Caco-2 (cell line): Measurements from ENCODE around the gene ST8SIA1. TPM values are rescaled to one million over a fixed set of nuclear protein-coding genes. Genes with fewer than 3 reads are reported as not detected.

Experiments used
- BruUV-seq: library from RNA; stranded (reverse); fragments of 400-500 nt; replicated peaks from 2 replicates; lab custom pipeline; 2021; lab: Mats Ljungman, UMichigan
- CTCF ChIA-PET: fragments of 300-600 bp; sonication (Branson Sonifier 250); formaldehyde crosslinking; loops from one replicate; lab custom pipeline; 2022; ENCODE audit warnings: antibody characterized with exemption; lab: Charles Lee
- POLR2A ChIA-PET: fragments of 300-600 bp; sonication (Branson Sonifier 250); formaldehyde crosslinking; loops from one replicate; lab custom pipeline; 2022; ENCODE audit warnings: antibody characterized with exemption; lab: Charles Lee
- DNase-seq, 2 experiments: peaks; one replicate each; pipeline versions ENCODE4 v3.0.0 to v3.0.0-alpha.2; 2020 to 2022
- H3K27me3 ChIP-seq: replicated peaks from 2 replicates; pipeline ENCODE4 v1.6.0; 2011; ENCODE audit warnings: low read length; ENCODE audit not compliant: control insufficient read depth, insufficient read depth
- H3K36me3 ChIP-seq: 2 replicates; pipeline ENCODE4 v1.5.1; 2011; ENCODE audit warnings: low read length; ENCODE audit not compliant: control insufficient read depth, insufficient read depth
- H3K4me1 ChIP-seq: fragments of 250-450 bp; sonication (Bioruptor Pico); 2 replicates; pipeline ENCODE4 v1.5.1; 2020; ENCODE audit warnings: mild to moderate bottlenecking
- H3K4me3 ChIP-seq: 2 replicates; pipeline ENCODE4 v1.5.1; 2011; ENCODE audit warnings: low read depth, mild to moderate bottlenecking, control low read depth, low read length
- H3K9me3 ChIP-seq: fragments of 250-450 bp; sonication (Bioruptor Pico); 2 replicates; pipeline ENCODE4 v1.5.1; 2020; ENCODE audit warnings: mild to moderate bottlenecking, moderate library complexity
- H3K27ac Mint-ChIP-seq: one replicate; pipeline ENCODE4 v1.8.0; 2022; ENCODE audit warnings: mixed read lengths; ENCODE audit not compliant: unreplicated experiment
- H3K27me3 Mint-ChIP-seq: one replicate; pipeline ENCODE4 v1.8.0; 2022; ENCODE audit warnings: mixed read lengths; ENCODE audit not compliant: insufficient read depth, unreplicated experiment
- H3K36me3 Mint-ChIP-seq: one replicate; pipeline ENCODE4 v1.8.0; 2022; ENCODE audit warnings: mild to moderate bottlenecking, mixed read lengths; ENCODE audit not compliant: insufficient read depth, unreplicated experiment
- H3K4me1 Mint-ChIP-seq: one replicate; pipeline ENCODE4 v1.8.0; 2022; ENCODE audit warnings: low read depth, mixed read lengths; ENCODE audit not compliant: unreplicated experiment
- H3K4me3 Mint-ChIP-seq: one replicate; pipeline ENCODE4 v1.8.0; 2022; ENCODE audit warnings: mild to moderate bottlenecking, moderate library complexity, mixed read lengths; ENCODE audit not compliant: unreplicated experiment
- H3K9me3 Mint-ChIP-seq: one replicate; pipeline ENCODE4 v1.8.0; 2022; ENCODE audit warnings: mixed read lengths; ENCODE audit not compliant: unreplicated experiment
- intact Hi-C: fragments of 100-400 bp; cut with micrococcal nuclease; formaldehyde crosslinking; loops from one replicate; pipeline ENCODE4 v1.10.0; 2022; ENCODE audit not compliant: unreplicated experiment
- total RNA-seq: library from RNA; stranded (reverse); gene quantifications from 2 replicates; pipeline ENCODE4 v1.2.3, GENCODE V29; 2022
- TF ChIP-seq, protein P1 (sequence below), 2 experiments: fragments of 200-600 bp in 1 of 2; IDR thresholded peaks; 1 replicate in 1 of 2; 2 replicates in 1 of 2; pipeline versions ENCODE4 v1.5.1 to v1.8.0; 2011 to 2022; ENCODE audit warnings: antibody characterized with exemption in 1 of 2, control low read depth in 1 of 2, inconsistent platforms in 1 of 2, low read depth in 1 of 2, low read length in 1 of 2, mild to moderate bottlenecking in 1 of 2, moderate library complexity in 1 of 2; ENCODE audit not compliant: insufficient read depth in 1 of 2, severe bottlenecking in 1 of 2, unreplicated experiment in 1 of 2

ST8SIA1 gene
- total RNA-seq, 1 experiment from 2014 or later, result not detected

DNA sequence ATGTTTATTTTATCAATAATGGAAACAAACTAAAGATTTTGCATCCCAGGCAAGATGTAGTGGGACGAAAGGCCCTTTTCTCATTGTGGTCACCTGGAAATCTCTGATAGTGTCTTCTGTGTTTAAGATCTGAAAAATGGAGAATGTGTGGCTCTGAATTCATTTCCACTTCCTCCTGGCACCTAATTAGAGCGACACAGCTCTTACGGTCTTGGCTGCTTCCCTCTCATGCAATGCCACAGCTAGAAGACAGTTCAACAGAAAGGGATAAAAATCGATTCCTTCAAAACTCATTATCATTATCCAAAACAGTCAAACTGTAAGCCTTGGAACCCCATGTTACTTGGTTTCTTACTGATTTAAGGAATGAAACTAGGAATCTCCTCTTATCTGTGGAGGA lies 9.3 kb downstream of the ST8SIA1 start:
- CTCF ChIA-PET, result no interaction called here
- intact Hi-C loops, result no loop called here
- POLR2A ChIA-PET, result no interaction called here
- Mint-ChIP-seq H3K4me1 (no peaks in the 10 kb centered on the region), H3K27ac (no peak overlapping the region), H3K9me3 (no peaks in the 10 kb centered on the region), H3K4me3 (no peak overlapping the region), H3K36me3 (no peaks in the 10 kb centered on the region), H3K27me3 (peaks cover 15% of the 10 kb centered on the region)
- Histone ChIP-seq H3K4me1 (peaks cover 5% of the 10 kb centered on the region; the same call in 1 of the 2 replicates), H3K27me3 (no peaks in the 10 kb centered on the region; the same call in 1 of the 2 replicates), H3K9me3 (no peaks in the 10 kb centered on the region), H3K36me3 (no peaks in the 10 kb centered on the region), H3K4me3 (no peak overlapping the region)
- BruUV-seq, result no TSS peak
- DNase-seq, result no peak
- TF ChIP-seq, protein P1, sequence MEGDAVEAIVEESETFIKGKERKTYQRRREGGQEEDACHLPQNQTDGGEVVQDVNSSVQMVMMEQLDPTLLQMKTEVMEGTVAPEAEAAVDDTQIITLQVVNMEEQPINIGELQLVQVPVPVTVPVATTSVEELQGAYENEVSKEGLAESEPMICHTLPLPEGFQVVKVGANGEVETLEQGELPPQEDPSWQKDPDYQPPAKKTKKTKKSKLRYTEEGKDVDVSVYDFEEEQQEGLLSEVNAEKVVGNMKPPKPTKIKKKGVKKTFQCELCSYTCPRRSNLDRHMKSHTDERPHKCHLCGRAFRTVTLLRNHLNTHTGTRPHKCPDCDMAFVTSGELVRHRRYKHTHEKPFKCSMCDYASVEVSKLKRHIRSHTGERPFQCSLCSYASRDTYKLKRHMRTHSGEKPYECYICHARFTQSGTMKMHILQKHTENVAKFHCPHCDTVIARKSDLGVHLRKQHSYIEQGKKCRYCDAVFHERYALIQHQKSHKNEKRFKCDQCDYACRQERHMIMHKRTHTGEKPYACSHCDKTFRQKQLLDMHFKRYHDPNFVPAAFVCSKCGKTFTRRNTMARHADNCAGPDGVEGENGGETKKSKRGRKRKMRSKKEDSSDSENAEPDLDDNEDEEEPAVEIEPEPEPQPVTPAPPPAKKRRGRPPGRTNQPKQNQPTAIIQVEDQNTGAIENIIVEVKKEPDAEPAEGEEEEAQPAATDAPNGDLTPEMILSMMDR (IDR thresholded peaks at IDR 0.05; ENCODE audit: insufficient read depth in 1 of 2, low read depth in 1 of 2, low read length in 1 of 2, severe bottlenecking in 1 of 2, unreplicated experiment in 1 of 2), result no peak

DNA sequence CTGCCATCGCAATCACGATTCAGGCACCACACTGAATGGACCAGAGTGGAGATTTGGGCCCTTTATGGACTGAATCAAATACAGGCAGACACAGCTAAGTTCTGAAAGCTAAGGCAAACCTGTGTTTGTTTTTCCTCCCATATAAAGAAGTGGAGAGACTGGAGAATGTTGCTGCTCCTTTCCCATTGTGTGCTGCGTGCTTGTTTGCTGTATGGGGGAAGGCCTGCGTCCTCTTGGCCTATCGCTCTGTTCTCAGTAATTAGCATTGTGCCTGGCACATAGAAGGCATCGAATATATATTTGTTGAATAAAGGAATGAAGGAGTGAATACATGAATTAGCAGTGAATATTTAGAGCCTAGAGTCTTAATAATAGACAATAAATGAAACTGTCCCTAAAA lies 12.4 kb downstream of the ST8SIA1 start:
- peaks cover 5% of the 10 kb centered on the region; the same call in 1 of the 2 replicates for H3K4me1 ChIP-seq
- TF ChIP-seq, protein P1 (IDR thresholded peaks at IDR 0.05; ENCODE audit: insufficient read depth in 1 of 2, low read depth in 1 of 2, low read length in 1 of 2, severe bottlenecking in 1 of 2, unreplicated experiment in 1 of 2), result no peak
- H3K9me3 Mint-ChIP-seq, result no peaks in the 10 kb centered on the region
- H3K36me3 Mint-ChIP-seq, result no peaks in the 10 kb centered on the region
- H3K27me3 ChIP-seq, result no peaks in the 10 kb centered on the region; the same call in 1 of the 2 replicates
- H3K4me1 Mint-ChIP-seq, result no peaks in the 10 kb centered on the region
- no peak overlapping the region for H3K27ac Mint-ChIP-seq
- H3K36me3 ChIP-seq, result no peaks in the 10 kb centered on the region
- no peak overlapping the region for H3K4me3 ChIP-seq
- ChIA-PET CTCF (no interaction called here), POLR2A (no interaction called here)
- peaks cover 9% of the 10 kb centered on the region for H3K27me3 Mint-ChIP-seq
- BruUV-seq, result no TSS peak
- DNase-seq, result no peak
- intact Hi-C loops, result no loop called here
- no peak overlapping the region for H3K4me3 Mint-ChIP-seq
- H3K9me3 ChIP-seq, result no peaks in the 10 kb centered on the region

DNA sequence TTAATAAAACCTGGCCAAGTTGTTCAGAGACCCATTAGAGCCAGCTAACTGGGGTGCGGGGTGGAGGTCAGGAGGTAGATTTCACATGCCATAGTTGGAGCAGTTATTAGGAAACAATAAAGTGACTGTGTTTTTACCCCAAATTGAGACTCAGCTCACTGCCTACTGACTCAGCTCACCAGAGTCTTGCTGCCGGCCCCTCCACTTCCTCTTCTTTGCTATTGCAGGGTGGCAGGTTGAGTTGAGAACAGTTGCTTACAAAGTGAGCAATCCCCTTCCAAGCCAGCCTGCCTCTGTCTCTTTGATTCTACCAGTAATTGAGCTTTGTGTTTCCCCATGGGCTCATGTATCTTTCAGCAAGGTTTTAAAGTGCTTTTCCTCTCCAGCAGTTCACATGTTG lies 12.9 kb downstream of the ST8SIA1 start:
- H3K4me1 ChIP-seq, result peaks cover 5% of the 10 kb centered on the region; the same call in 1 of the 2 replicates
- Mint-ChIP-seq H3K36me3 (no peaks in the 10 kb centered on the region), H3K4me1 (no peaks in the 10 kb centered on the region), H3K27me3 (peaks cover 9% of the 10 kb centered on the region), H3K27ac (no peak overlapping the region), H3K4me3 (no peak overlapping the region), H3K9me3 (no peaks in the 10 kb centered on the region)
- intact Hi-C loops, result no loop called here
- no peaks in the 10 kb centered on the region; the same call in 1 of the 2 replicates for H3K27me3 ChIP-seq
- CTCF ChIA-PET, result no interaction called here
- no peaks in the 10 kb centered on the region for H3K36me3 ChIP-seq
- POLR2A ChIA-PET, result no interaction called here
- TF ChIP-seq, protein P1 (IDR thresholded peaks at IDR 0.05; ENCODE audit: insufficient read depth in 1 of 2, low read depth in 1 of 2, low read length in 1 of 2, severe bottlenecking in 1 of 2, unreplicated experiment in 1 of 2), result no peak
- no peaks in the 10 kb centered on the region for H3K9me3 ChIP-seq
- DNase-seq, result no peak
- no peak overlapping the region for H3K4me3 ChIP-seq
- no TSS peak for BruUV-seq
